ENCODE data around the gene SPOCK3. TPM values are rescaled to one million over a fixed set of nuclear protein-coding genes. Genes with fewer than 3 reads are reported as not detected.

Gene SPOCK3
- total and polyA plus RNA-seq, 2 donors (not counting 3 experiments of a cell fraction or from before 2014, with no cell fraction given), result 0.10 TPM; not detected in 1

DNA sequence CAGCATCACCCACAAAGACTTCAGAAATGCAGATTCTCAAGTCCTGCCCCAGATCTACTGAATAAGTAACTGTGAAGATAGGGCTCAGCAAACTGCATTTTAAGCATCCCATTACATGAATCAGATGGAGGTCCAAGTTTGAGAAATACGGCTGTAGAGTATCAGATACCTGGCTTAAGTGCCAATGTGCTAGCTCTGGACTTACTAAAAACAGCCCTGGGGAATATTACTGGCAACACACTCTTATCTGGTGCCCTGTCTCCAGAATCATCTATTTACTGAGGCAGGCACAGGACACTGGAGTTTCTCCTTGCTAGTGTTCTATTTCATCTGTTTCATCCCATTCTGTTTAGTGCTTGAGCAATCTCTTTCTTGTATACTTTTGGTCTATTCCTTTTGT is 105.1 kb downstream of the SPOCK3 start:
- Histone ChIP-seq H3K36me3 (ENCODE audit: control insufficient read depth in 2 of 2, extremely low read depth in 1 of 2, insufficient read depth in 2 of 2, low read length in 2 of 2) (no peaks in the 10 kb centered on the region), H3K9ac (replicated peaks; ENCODE audit: extremely low read depth, insufficient read depth, low read length) (no peak overlapping the region), H3K4me3 (replicated peaks in 1 of 3; ENCODE audit: insufficient read depth in 1 of 3, low read depth in 1 of 3, low read length in 3 of 3) (no peak overlapping the region), H2AFZ (ENCODE audit: low read depth, low read length) (no peak overlapping the region), H3K4me1 (ENCODE audit: control insufficient read depth, extremely low read depth, insufficient read depth, low read length) (no peaks in the 10 kb centered on the region), H3K4me2 (ENCODE audit: insufficient read depth, low read length) (no peak overlapping the region), H3K9me3 (replicated peaks; ENCODE audit: control insufficient read depth, insufficient read depth, low read length) (no peaks in the 10 kb centered on the region), H3K27me3 (ENCODE audit: control insufficient read depth in 2 of 2, insufficient read depth in 2 of 2, low read length in 2 of 2) (no peaks in the 10 kb centered on the region), H3K27ac (ENCODE audit: insufficient read depth, low read depth, low read length) (no peak overlapping the region), H4K20me1 (replicated peaks; ENCODE audit: control insufficient read depth, extremely low read depth, insufficient read depth, low read length) (no peaks in the 10 kb centered on the region), H3K79me2 (ENCODE audit: control insufficient read depth, insufficient read depth, low read length) (no peaks in the 10 kb centered on the region), H3K9me1 (replicated peaks; ENCODE audit: control insufficient read depth, extremely low read depth, insufficient read depth, low read length) (no peaks in the 10 kb centered on the region)
- dilution Hi-C loops (cut with MboI; ENCODE audit: extremely low pct_ligation_motif_present, low sequenced_read_pairs) (no loop called here), intact Hi-C loops (cut with micrococcal nuclease) (no loop called here)
- TF ChIP-seq GATA2 (IDR thresholded peaks at IDR 0.05; ENCODE audit: insufficient read depth, insufficient read length, low read depth, low read length) (no peak), MYC (IDR thresholded peaks at IDR 0.05; ENCODE audit: low read depth, low read length) (no peak), POLR2AphosphoS5 (IDR thresholded peaks at IDR 0.05; ENCODE audit: insufficient read depth, low read depth, low read length) (no peak), MAX (IDR thresholded peaks at IDR 0.05; ENCODE audit: insufficient read depth, insufficient read length) (no peak), POLR2A (IDR thresholded peaks at IDR 0.05; ENCODE audit: low read depth, low read length) (no peak), FOS (IDR thresholded peaks at IDR 0.05; ENCODE audit: borderline replicate concordance, insufficient read depth, low read length) (no peak)
- TF ChIP-seq, protein P1, sequence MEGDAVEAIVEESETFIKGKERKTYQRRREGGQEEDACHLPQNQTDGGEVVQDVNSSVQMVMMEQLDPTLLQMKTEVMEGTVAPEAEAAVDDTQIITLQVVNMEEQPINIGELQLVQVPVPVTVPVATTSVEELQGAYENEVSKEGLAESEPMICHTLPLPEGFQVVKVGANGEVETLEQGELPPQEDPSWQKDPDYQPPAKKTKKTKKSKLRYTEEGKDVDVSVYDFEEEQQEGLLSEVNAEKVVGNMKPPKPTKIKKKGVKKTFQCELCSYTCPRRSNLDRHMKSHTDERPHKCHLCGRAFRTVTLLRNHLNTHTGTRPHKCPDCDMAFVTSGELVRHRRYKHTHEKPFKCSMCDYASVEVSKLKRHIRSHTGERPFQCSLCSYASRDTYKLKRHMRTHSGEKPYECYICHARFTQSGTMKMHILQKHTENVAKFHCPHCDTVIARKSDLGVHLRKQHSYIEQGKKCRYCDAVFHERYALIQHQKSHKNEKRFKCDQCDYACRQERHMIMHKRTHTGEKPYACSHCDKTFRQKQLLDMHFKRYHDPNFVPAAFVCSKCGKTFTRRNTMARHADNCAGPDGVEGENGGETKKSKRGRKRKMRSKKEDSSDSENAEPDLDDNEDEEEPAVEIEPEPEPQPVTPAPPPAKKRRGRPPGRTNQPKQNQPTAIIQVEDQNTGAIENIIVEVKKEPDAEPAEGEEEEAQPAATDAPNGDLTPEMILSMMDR (IDR thresholded peaks at IDR 0.05; ENCODE audit: extremely low read depth in 1 of 2, insufficient read depth in 1 of 2, low read depth in 1 of 2, low read length in 2 of 2), result no peak
- no TSS peak for BruUV-seq (replicated peaks)
- CTCF ChIA-PET, result no interaction called here
- DNase-seq (ENCODE audit: low read depth, low spot score), result no peak
- POLR2A ChIA-PET, result no interaction called here
- no peak for FAIRE-seq
